ENCODE data around the gene OTOR. TPM values are rescaled to one million over a fixed set of nuclear protein-coding genes. Genes with fewer than 3 reads are reported as not detected.

Gene OTOR
- total RNA-seq, 6 donors from 2014 or later: not detected

- H3K9me3 ChIP-seq: no peaks in the 10 kb centered on the region
- no peak overlapping the region for H3K27ac ChIP-seq
- DNase-seq (no peak), ATAC-seq (ENCODE audit: low FRiP score in 2 of 2) (no peak)
- H3K4me3 ChIP-seq: no peak overlapping the region
- no peaks in the 10 kb centered on the region for H3K4me1 ChIP-seq
- no peak for TF ChIP-seq POLR2A (IDR thresholded peaks at IDR 0.05)
- TF ChIP-seq POLR2AphosphoS5 (IDR thresholded peaks at IDR 0.05): no peak
- no peaks in the 10 kb centered on the region for H3K27me3 ChIP-seq
- 81 to 83% methylated on average over 5 of the region's 5 CpGs for WGBS, 2 donors
- H3K36me3 ChIP-seq: peaks cover 5 to 24% (median 16%) of the 10 kb centered on the region in 4 donors
These were observed 3.0 kb upstream of the OTOR start for GRCh38 chr20:16745204-16745603.

GRCh38 chr20:16747291-16747811, 807 bp upstream of the OTOR start:
- Histone ChIP-seq H3K4me3 (no peak overlapping the region), H3K4me1 (no peaks in the 10 kb centered on the region), H3K27ac (no peak overlapping the region), H3K27me3 (no peaks in the 10 kb centered on the region), H3K36me3 (peaks cover 0 to 3% (median 1%) of the 10 kb centered on the region in 4 donors), H3K9me3 (no peaks in the 10 kb centered on the region)
- ATAC-seq (ENCODE audit: low FRiP score in 2 of 2): peak in 1 of 2 donors; percentile 61
- TF ChIP-seq EP300 (IDR thresholded peaks at IDR 0.05) (no peak), POLR2AphosphoS5 (IDR thresholded peaks at IDR 0.05) (no peak), CTCF (IDR thresholded peaks at IDR 0.05) (peak in 2 of 6 experiments; percentile 10 to 12), POLR2A (IDR thresholded peaks at IDR 0.05) (no peak)
- 50 to 54% methylated on average over 3 of the region's 3 CpGs for WGBS, 2 donors
- DNase-seq: peak in 1 of 2 donors; percentile 43

GRCh38 chr20:16749573-16749972, 1.4 kb downstream of the OTOR start:
- H3K36me3 ChIP-seq: no peaks in the 10 kb centered on the region
- no peaks in the 10 kb centered on the region for H3K9me3 ChIP-seq
- WGBS, 2 donors: 56 to 61% methylated on average over 11 of the region's 11 CpGs
- DNase-seq (no peak), ATAC-seq (ENCODE audit: low FRiP score in 2 of 2) (no peak)
- no peaks in the 10 kb centered on the region for H3K27me3 ChIP-seq
- no peak overlapping the region for H3K4me3 ChIP-seq
- H3K27ac ChIP-seq: no peak overlapping the region
- no peak for TF ChIP-seq POLR2AphosphoS5 (IDR thresholded peaks at IDR 0.05)
- H3K4me1 ChIP-seq: no peaks in the 10 kb centered on the region

GRCh38 chr20:16752082-16752481, 3.9 kb downstream of the OTOR start:
- TF ChIP-seq POLR2A (IDR thresholded peaks at IDR 0.05): no peak
- TF ChIP-seq EP300 (IDR thresholded peaks at IDR 0.05): no peak
- no peak for TF ChIP-seq POLR2AphosphoS5 (IDR thresholded peaks at IDR 0.05)
- no peak for TF ChIP-seq CTCF (IDR thresholded peaks at IDR 0.05)
- Histone ChIP-seq H3K27ac (no peak overlapping the region), H3K36me3 (no peaks in the 10 kb centered on the region), H3K4me3 (no peak overlapping the region), H3K4me1 (no peaks in the 10 kb centered on the region), H3K27me3 (no peaks in the 10 kb centered on the region), H3K9me3 (no peaks in the 10 kb centered on the region)
- ATAC-seq (ENCODE audit: low FRiP score in 2 of 2) (no peak), DNase-seq (no peak)
- WGBS, 2 donors: 66 to 78% methylated on average over 1 of the region's 1 CpG

- Histone ChIP-seq H3K36me3 (no peaks in the 10 kb centered on the region), H3K27ac (no peak overlapping the region), H3K4me1 (no peaks in the 10 kb centered on the region), H3K9me3 (no peaks in the 10 kb centered on the region), H3K27me3 (no peaks in the 10 kb centered on the region), H3K4me3 (no peak overlapping the region)
- DNase-seq: no peak
- TF ChIP-seq POLR2AphosphoS5 (IDR thresholded peaks at IDR 0.05) (no peak), EP300 (IDR thresholded peaks at IDR 0.05) (no peak), CTCF (IDR thresholded peaks at IDR 0.05) (no peak), POLR2A (IDR thresholded peaks at IDR 0.05) (no peak)
- no peak for ATAC-seq (ENCODE audit: low FRiP score in 2 of 2)
These were observed 4.7 kb downstream of the OTOR start for GRCh38 chr20:16752901-16753300.

GRCh38 chr20:16758454-16759180, 10.5 kb downstream of the OTOR start:
- no peak for ATAC-seq (ENCODE audit: low FRiP score in 2 of 2)
- H3K27ac ChIP-seq: no peak overlapping the region
- no peak for TF ChIP-seq EP300 (IDR thresholded peaks at IDR 0.05)
- no peak for TF ChIP-seq POLR2AphosphoS5 (IDR thresholded peaks at IDR 0.05)
- H3K4me3 ChIP-seq: no peak overlapping the region
- no peaks in the 10 kb centered on the region for H3K9me3 ChIP-seq
- H3K27me3 ChIP-seq: no peaks in the 10 kb centered on the region
- DNase-seq: no peak
- H3K4me1 ChIP-seq: peaks cover 0 to 6% (median 5%) of the 10 kb centered on the region in 4 donors
- 54% methylated on average over 2 of the region's 2 CpGs for WGBS, 2 donors
- H3K36me3 ChIP-seq: no peaks in the 10 kb centered on the region

All from upper lobe of left lung (tissue), 6 donors.